OCI-LY1 (cell line): ENCODE data around the gene CDKAL1.

ENCODE experiments used
- CTCF ChIP-seq: fragments of 200-600 bp; sonication (generic), shearing (Covaris generic); IDR thresholded peaks from 2 replicates; pipeline ENCODE4 v1.5.1; 2017; ENCODE audit warnings: mild to moderate bottlenecking, antibody characterized with exemption, low read length, moderate library complexity, mixed read lengths
- EZH2 ChIP-seq: fragments of 200-600 bp; sonication (generic), shearing (Covaris generic); IDR thresholded peaks from 2 replicates; pipeline ENCODE4 v1.8.0; 2017; ENCODE audit warnings: borderline replicate concordance, mixed run types, mild to moderate bottlenecking, antibody characterized with exemption, low read length, moderate library complexity, mixed read lengths

GRCh38 chr6:20630136-20630535 is 95.9 kb downstream of the CDKAL1 start:
- no peak for TF ChIP-seq CTCF
- no peak for TF ChIP-seq EZH2
